Bronchial smooth muscle cell (primary cell): ENCODE results near the gene POU2AF1. TPM values are rescaled to one million over a fixed set of nuclear protein-coding genes. Genes with fewer than 3 reads are reported as not detected.

Experiments
- total RNA-seq: library from RNA; depleted of rRNA; stranded (reverse); fragments of >200 nt; gene quantifications from 2 replicates; pipeline ENCODE4 v1.2.1, GENCODE V29; 2014

Gene POU2AF1
- not detected in 2 replicates for total RNA-seq

GRCh38 chr11:111378861-111379601, at the start of gene POU2AF1:
Gene POU2AF1, minus strand, starts transcription at chr11:111379275. Its CDS starts 98 bp downstream, at chr11:111379177.

Other genes with a start within 250 kb of the POU2AF1 start
- not detected in 2 replicates for gene POU2AF2, start 133.6 kb downstream of the POU2AF1 start, total RNA-seq
- gene POU2AF3, start 80.7 kb downstream of the POU2AF1 start, total RNA-seq = 0.26 TPM in 1 of 2 replicates, not detected in the other
- not detected in 2 replicates for gene BTG4, start 133.1 kb upstream of the POU2AF1 start, total RNA-seq
- gene HOATZ, start 135.5 kb upstream of the POU2AF1 start, total RNA-seq = not detected in 2 replicates
- gene LAYN, start 161.4 kb upstream of the POU2AF1 start, total RNA-seq = 48.4 and 79.3 TPM in 2 replicates
- gene SIK2, start 223.2 kb upstream of the POU2AF1 start, total RNA-seq = 10.0 and 12.5 TPM in 2 replicates